Inflammatory macrophage treated with lipopolysaccharide for 4 hours (primary cell): ENCODE results near the gene DERL3.

Experiments
- DNase-seq: peaks from one replicate; pipeline ENCODE4 v3.0.0-alpha.2; 2020

The DERL3 gene

DNA sequence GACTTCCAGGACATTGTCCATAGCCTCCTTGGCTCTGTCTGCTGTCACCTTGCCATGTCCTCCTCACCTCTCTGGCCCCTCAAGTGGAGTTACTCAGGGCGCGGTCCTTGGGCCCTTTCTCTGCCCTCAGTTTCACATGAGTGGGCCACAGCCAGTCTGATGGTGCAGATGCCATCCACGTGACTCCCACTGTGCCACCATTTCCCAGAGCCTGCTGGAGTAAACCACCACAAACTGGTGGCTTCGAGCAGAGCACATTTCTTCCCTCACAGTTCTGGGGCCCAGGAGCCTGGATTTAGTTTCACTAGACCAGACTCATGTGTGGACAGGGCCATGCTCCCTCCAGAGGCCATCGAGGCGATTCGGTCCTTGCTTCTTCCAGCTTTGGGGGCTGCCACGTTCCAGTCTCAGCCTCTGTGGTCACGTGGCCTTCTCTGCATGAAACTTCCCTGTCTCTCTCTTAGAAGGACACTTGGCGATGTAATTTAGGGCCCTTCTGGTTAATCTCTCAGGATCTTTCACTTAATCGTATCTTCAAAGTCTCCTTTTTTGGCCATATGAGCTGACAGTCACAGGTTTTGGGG, 37.5 kb downstream of the DERL3 start:
- DNase-seq = no peak

DNA sequence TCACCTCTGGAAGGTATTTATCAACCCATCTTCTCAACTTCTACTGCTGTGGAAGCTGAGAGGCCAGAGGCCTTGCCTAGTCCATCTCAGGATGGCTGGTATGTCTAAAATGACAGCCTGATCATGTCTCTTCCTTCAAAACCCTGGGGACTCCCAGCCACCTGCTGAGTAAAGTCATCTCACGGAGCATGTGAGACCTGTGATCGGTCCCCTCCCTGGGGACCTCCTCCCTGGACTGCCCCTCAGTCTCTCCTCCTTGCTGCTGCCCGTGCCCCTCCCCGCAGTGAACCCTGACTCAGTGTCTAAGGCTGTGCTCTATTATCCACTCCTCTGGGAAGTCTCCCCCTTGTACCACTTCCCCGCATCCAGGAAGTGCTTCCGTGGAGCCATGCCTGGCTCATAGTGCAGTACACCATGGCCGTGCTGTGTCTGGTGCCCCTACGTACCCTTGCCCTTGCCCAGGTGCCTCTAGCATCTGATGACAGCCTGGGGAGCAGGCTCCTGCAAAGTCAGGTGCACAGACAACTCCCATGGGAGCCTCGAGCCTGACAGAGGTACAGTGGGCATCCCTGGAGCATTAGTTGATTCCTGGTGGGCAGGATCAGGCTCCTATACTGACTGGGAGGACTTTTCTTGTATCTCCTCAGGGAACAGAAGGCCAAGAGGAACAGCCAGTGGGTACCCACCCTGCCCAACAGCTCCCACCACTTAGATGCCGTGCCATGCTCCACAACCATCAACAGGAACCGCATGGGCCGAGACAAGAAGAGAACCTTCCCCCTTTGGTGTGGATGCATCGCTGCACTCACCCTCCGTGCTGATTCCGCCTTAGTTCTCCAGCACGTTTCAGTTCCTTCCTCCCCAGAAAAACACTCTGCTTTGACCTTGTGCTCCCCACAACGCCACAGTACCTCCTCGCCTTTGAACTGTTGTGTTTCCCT, 38.2 kb downstream of the DERL3 start:
- no peak for DNase-seq

DNA sequence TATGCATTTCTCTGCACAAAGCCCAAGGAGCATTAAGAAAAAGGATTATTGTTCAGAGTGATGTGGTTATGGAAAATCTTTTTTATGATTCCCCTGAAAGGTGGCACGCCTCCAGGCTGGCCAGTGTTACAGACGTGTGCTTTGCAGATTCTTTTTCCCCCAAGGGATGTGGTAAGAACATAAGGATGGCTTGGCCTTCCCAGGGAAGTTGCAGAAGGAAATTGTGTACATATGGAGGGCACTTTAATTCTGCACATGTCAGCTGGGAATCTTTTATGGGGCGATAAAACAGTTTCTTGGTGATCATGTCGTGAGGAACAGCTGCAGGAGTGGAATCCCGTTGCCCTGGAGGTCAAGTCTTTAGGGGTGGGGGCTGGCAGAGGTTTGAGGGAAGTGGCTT, 42.3 kb downstream of the DERL3 start:
- no peak for DNase-seq

DNA sequence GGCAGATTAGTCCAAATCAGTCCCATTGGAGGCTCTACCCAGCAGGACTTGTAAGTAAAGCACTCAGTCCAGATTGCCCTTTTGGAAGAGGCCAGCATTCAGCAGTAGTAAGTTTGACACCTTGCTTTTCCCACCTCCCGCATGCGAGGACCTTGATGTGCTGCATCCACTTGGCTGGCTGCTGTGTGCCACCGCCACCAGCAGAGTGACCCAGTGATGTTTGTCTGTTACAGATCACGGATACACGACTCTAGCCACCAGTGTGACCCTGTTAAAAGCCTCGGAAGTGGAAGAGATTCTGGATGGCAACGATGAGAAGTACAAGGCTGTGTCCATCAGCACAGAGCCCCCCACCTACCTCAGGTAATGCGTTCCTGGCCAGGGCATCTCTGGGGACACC, 45.5 kb downstream of the DERL3 start:
- DNase-seq = no peak

DNA sequence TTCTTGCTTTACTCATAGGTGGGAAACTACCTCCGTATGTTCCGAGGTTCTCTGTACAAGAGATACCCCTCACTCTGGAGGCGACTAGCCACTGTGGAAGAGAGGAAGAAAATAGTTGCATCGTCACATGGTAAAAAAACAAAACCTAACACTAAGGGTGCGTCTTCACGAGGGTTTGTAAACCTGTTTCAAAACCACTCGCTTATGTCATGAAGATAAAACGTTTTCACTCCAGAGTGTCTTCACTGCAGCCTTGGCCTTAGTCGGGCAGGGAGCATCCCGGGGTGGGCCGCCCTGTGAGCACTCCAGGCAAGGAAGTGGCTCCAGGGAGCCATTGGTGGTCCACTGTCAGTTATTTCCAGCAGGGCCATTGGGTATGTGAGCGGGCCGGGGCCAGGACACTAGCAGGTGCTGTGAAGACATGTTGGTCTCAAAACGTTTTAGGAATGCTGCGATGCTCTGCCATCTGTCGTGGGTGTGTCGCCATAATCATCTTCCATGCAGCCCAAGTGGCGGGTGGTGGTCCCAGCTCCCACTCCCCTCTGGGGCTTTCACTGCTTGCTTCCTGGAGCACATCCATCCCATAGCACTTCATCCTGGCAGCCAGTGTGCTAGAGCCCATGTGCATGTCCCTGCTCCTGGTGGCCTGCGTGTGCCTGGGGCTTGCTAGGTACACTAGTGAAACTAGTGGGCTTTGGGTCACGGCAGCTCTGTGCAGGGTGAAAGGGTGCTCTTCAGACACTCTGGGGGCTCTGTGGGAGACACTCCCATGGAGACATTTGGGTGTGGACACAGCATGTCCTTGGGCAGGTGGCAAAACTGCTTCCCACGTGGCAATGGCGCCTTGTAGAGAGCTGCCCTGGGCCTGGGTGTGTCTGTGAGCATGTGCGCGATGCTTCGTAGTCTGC, 46.8 kb downstream of the DERL3 start:
- DNase-seq = no peak

DNA sequence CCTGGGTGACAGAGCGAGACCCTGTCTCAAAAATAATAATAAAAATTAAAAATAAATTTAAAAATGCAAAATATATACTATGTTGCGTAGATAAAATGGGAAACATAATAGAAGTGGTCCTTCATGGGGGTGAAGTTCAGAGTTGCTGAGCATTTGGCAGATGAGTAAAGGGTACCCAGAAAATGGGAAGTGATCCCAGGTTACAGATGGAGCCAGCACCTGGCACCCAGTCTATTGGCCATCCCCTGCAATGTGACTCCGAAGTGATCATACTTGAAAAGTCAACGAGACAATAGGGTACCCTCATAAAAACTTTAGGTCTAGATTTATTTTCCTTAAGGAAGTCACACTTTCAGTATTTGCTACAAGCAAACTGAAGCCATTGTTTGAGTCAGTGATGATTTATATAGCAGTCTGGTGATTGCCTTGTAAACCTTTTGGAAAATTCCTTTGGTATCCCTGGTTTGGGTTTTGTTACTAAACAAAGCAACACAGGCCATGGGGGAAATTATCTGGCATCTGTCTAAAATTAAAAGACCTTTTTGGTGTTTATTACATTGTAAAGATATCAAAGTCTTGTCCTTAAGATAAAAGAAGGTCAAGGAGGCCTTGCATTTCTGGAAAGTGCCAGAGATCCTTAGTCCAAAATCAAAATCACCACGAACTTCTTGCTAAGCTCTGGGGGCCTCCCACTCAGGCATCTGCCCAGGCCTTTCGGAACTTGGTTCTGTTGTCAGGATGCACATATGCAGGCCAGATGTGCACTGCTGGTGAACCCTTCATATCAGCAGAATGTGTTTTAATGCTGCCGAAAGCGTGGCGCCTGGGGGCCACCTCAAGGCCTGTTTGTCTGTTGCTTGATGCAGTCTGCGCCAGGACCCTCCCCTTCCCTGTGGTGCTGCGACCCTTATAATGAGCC, 47.7 kb downstream of the DERL3 start:
- no peak for DNase-seq

DNA sequence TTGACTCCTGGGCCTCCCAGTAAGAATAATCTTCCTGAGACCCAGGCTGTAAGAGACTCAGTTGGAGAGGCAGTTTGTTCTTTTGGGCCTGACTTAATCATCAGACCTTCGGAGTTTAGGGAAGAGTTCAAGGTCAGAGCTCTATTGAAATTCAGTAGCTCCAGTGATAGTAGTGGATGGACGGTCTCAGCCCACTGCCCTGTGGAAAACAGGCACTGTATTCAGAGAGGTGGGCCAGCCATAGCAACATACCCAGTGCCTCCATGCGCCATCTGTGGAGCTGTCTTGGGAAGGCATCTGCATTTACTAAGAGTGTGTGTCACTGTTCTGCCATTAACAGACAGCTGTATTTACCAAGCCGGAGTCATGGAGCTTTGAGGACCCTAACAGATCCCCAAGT, 49.2 kb downstream of the DERL3 start:
- DNase-seq = no peak

DNA sequence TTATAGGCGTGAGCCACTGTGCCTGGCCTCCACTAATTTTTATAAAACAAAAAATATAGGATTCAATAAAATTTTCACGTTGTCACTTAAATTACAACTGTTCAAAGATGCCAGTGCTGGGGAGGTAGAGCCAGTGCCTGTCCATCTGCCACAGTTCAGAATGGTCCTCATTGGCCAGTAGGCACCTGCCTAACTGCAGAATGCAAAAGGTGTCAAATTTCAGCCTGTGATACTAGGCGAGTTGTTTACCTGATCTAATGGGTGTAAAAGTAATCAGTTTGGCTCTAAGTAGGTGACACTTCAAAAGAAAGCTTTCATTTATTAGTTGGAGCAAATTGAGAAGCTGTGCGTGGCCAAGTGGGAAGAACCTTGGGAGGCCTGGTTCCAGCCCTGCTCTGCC, 49.7 kb downstream of the DERL3 start:
- no peak for DNase-seq

DNA sequence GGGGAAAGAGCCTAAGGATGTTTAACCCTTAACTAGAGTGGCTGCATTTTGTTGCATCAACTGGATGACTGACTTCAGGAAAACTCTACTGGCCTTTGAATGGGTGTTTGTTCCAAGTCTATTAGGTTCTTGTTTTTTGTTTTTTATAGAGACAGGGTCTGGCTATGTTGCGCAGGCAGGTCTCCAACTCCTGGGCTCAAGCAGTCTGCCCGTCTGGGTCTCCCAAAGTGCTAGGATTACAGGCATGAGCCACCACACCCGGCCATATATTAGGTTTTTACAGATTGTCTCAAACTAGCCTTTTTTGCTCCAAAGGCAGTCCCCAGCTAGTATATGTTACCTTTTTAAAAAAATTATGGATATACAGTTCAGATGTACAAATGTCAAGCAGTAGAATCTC, 50.9 kb downstream of the DERL3 start:
- DNase-seq = no peak

DNA sequence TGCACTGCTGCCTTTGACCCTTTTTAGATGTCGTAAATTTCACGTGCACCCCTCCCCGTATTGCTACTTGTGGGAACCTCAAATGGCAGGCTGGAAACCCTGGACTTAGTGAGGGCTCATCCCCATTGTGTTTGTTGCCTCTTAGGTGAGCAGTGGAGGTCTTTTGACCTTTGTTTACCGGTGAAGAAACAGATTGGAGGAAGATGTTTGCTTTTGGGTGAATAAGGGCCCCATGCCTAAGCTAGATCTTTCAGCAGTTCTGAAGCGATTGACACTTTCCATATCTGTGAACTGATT, 51.3 kb downstream of the DERL3 start:
- DNase-seq = peak; percentile 2

DNA sequence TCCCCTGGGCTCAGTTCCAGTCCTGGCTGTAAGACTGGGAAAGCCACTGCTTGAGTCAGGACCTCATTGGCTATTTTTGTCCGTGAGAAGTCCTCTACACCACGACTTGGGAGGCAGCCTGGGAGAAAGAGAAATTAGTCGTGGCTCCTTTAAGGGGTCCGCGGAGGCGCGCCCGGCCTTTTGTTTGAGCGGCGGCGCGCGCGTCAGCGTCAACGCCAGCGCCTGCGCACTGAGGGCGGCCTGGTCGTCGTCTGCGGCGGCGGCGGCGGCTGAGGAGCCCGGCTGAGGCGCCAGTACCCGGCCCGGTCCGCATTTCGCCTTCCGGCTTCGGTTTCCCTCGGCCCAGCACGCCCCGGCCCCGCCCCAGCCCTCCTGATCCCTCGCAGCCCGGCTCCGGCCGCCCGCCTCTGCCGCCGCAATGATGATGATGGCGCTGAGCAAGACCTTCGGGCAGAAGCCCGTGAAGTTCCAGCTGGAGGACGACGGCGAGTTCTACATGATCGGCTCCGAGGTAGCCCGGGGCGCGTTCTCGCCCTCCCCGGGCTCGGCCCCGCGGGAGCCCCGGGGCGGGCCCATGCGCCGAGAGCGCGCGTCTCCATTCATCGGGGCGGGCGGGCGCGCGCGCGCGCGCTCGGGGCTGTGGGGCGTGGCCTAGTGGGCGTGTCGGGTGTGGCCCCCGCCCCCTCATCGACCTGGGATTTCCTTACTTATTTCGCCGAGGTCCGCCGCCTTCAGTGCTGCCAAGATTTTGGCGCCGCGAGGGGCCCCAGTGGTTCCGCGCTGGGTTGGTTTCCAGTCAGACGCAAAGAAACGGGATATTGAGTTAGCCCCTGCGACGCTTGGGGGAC, 51.8 kb downstream of the DERL3 start, which contains the start of gene SMARCB1:
TSS of gene SMARCB1 (plus strand) at position 215 of the 848 bp plus-strand sequence. CDS start at position 419, 204 bp downstream.
- peak; percentile 91 for DNase-seq

DNA sequence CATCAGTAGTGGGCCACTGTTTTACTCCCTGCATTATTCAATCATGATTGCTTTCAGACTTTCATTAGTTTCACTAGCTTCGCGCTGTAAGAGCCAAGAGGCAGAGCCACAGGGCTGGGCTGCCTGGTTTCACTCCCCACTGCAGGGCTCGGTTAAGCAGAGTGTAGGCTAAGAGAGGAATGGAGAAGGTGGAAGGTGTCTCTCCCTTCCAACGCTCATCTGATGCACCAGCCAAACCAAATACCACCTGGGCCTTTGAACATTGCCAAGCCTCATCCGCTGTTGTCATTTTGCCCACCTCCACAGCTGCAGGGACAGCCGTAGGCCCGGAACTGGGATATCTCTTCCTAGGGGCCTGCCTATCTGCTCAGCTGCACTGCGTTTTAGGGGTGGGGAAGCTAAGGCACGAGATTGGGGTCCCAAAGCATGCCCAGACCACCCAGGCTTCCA, 52.5 kb downstream of the DERL3 start:
- no peak for DNase-seq
